Fibroblast of mammary gland (primary cell): Measurements from ENCODE around the gene AGR3.

Experiments used
- DNase-seq: peaks from one replicate; pipeline ENCODE4 v3.0.0-alpha.2; 2010; ENCODE audit warnings: low read depth
- H3K4me3 ChIP-seq: 2 replicates; pipeline ENCODE4 v1.5.1; 2011; ENCODE audit warnings: low read depth, mild to moderate bottlenecking, low read length, moderate library complexity; ENCODE audit not compliant: control insufficient read depth
- CTCF ChIP-seq: conservative IDR thresholded peaks from 2 replicates; pipeline ENCODE4 v1.5.1; 2011; ENCODE audit warnings: low read depth, low read length, inconsistent platforms; ENCODE audit not compliant: control insufficient read depth, insufficient read depth

The AGR3 gene

GRCh38 chr7:16904076-16904475, 22.3 kb upstream of the AGR3 start:
- no peak overlapping the region for H3K4me3 ChIP-seq
- TF ChIP-seq CTCF: no peak
- DNase-seq: no peak

DNA sequence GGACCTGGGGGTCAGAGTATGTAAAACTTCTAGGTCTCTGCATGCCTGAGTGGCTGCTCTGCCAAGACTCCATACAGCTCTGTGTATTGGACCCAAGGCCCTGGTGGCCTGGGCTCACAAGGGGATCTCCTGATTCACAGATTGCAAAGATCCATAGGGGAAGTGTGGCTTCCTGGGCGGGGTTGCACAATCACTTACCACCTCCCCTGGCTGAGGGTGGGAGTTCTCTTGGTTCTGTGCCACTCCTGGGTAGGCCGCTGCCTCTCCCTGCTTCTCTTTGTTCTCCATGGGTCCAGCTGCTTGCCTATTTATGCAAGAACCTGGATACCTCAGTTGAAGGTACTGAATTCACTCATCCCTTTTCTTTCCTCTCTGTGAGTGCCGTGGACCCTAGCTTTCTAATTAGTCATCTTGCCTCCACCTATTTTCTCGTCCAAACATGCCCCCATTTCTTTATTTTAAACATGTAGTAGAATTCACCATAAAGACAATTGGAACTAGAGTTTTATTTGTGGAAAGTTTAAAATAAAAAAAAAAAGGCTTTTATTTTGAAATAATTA, 18.5 kb upstream of the AGR3 start:
- TF ChIP-seq CTCF: no peak
- no peak for DNase-seq
- no peak overlapping the region for H3K4me3 ChIP-seq

DNA sequence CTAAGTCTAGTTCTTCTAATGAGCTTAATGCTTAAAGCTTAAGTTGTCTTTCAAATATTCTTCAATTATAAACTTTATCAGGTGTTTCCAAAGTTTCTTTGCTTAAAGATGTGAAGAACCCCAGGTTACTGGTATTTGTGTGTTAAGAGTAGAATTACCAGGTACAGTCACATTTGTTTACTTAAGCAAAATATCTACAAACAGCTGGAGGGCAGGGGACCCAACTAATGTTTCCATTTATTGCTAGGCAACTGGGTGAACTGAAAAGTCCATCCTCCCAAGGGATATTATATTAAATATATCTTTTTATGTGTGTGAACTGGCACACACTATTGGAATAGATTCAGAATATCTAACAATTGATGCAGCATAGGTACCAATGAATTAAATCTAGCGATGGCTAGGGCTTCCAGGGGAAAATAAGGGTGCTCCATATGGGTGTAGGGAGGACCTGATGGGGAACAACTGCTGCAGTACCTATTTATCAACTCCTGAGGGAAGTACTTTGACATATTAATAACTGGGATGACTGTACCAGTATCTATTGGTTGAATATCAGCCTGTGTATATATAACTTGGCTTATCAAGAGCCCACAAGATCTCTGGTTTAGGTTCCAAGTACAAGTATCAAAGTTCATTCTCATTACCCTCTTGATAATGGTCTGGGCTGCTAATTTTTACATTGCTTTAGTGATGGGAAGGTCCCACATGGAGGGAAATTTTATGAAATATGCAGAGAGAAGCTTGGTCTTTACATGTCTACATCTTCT, 10.3 kb upstream of the AGR3 start:
- no peak for TF ChIP-seq CTCF
- H3K4me3 ChIP-seq: no peak overlapping the region
- DNase-seq: no peak

GRCh38 chr7:16891338-16891737, 9.6 kb upstream of the AGR3 start:
- H3K4me3 ChIP-seq: no peak overlapping the region
- peak; percentile 67 for DNase-seq
- peak; percentile 57 for TF ChIP-seq CTCF

GRCh38 chr7:16889851-16890415, 8.2 kb upstream of the AGR3 start:
- no peak for TF ChIP-seq CTCF
- no peak for DNase-seq
- no peak overlapping the region for H3K4me3 ChIP-seq

DNA sequence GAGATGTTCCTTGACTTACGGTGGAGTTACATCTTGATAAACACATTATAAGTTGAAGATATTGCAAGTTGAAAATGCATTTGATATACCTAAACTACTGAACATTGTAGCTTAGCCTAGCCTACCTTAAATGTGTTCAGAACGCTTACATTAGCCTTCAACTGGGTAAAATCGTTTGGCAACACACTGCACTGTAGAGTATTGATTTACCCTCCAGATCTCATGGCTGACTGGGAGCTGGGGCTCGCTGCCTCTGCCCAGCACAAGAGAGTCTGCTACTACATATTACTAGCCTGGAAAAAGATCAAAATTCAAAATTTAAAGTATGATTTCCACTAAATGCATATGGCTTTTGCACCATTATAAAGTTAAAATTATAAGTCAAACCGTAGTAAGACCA, 7.5 kb upstream of the AGR3 start:
- DNase-seq: no peak
- no peak overlapping the region for H3K4me3 ChIP-seq
- no peak for TF ChIP-seq CTCF
